Cerebellar nuclear complex (tissue), 1 donor: ENCODE measurements around the gene TNNI3.

Experiments
- DNase-seq, 2 experiments: peaks; one replicate each; lab custom pipeline; 2025; lab: John Stamatoyannopoulos, UW

TNNI3 gene

GRCh38 chr19:55147545-55148251, 9.8 kb downstream of the TNNI3 start:
- DNase-seq: no peak

- DNase-seq: no peak
These were observed 10.7 kb downstream of the TNNI3 start for GRCh38 chr19:55146705-55147273.

- DNase-seq: no peak
These were observed 11.3 kb downstream of the TNNI3 start for GRCh38 chr19:55146078-55146704.

- no peak for DNase-seq
These were observed 12.3 kb downstream of the TNNI3 start for GRCh38 chr19:55145232-55145631.

GRCh38 chr19:55141696-55142095, 15.8 kb downstream of the TNNI3 start:
- DNase-seq: no peak

GRCh38 chr19:55137915-55138314, 19.6 kb downstream of the TNNI3 start:
- DNase-seq: no peak

- no peak for DNase-seq
These were observed 21.0 kb downstream of the TNNI3 start for GRCh38 chr19:55136399-55137102.

GRCh38 chr19:55134736-55135135, 22.8 kb downstream of the TNNI3 start:
- no peak for DNase-seq

- no peak for DNase-seq
These were observed 23.7 kb downstream of the TNNI3 start for GRCh38 chr19:55133639-55134444.

GRCh38 chr19:55132453-55133129, 24.9 kb downstream of the TNNI3 start:
- no peak for DNase-seq

- DNase-seq: no peak
These were observed 26.1 kb downstream of the TNNI3 start for GRCh38 chr19:55131421-55131820.

GRCh38 chr19:55119053-55119452, 38.5 kb downstream of the TNNI3 start:
- no peak for DNase-seq

GRCh38 chr19:55118401-55118991, 39.0 kb downstream of the TNNI3 start:
- DNase-seq: peak; percentile 37 to 58

- DNase-seq: peak; percentile 84 to 97
These were observed 39.7 kb downstream of the TNNI3 start for GRCh38 chr19:55117663-55118391.

- no peak for DNase-seq
These were observed 40.5 kb downstream of the TNNI3 start, which contains the start of gene PPP1R12C for GRCh38 chr19:55116859-55117662. Gene PPP1R12C, minus strand, starts transcription at chr19:55117637. Its CDS starts 94 bp downstream, at chr19:55117543.

GRCh38 chr19:55116232-55116858, 41.2 kb downstream of the TNNI3 start:
- peak in 1 of 2 experiments; percentile 2 for DNase-seq

GRCh38 chr19:55115446-55116065, 42.0 kb downstream of the TNNI3 start:
- no peak for DNase-seq

GRCh38 chr19:55114566-55115145, 42.9 kb downstream of the TNNI3 start:
- no peak for DNase-seq
